Kidney (tissue), 14 donors: ENCODE results near the gene ARFRP1. TPM values are rescaled to one million over a fixed set of nuclear protein-coding genes. Genes with fewer than 3 reads are reported as not detected.

Source experiments
- DNase-seq, 5 donors: peaks; one replicate each; pipeline ENCODE4 v3.0.0-alpha.2; 2013 to 2020
- FAIRE-seq: peaks from 2 replicates; lab custom pipeline; 2012; peaks lifted over from hg19 to GRCh38; lab: Jason Lieb, UNC
- H3K27ac ChIP-seq, 2 donors: one replicate each; pipeline ENCODE4 v1.7.0; 2013; ENCODE audit warnings: low read depth in 2 of 2, low read length in 2 of 2, inconsistent platforms in 1 of 2
- H3K27me3 ChIP-seq: one replicate; pipeline ENCODE4 v1.7.1; 2013; ENCODE audit warnings: low read length, inconsistent platforms; ENCODE audit not compliant: control insufficient read depth, insufficient read depth
- H3K36me3 ChIP-seq, 3 donors: one replicate each; pipeline versions ENCODE4 v1.7.0 to v1.7.1; 2013; ENCODE audit warnings: low read length in 3 of 3, control low read depth in 1 of 3, inconsistent platforms in 1 of 3; ENCODE audit not compliant: insufficient read depth in 3 of 3, control insufficient read depth in 2 of 3
- H3K4me1 ChIP-seq, 3 donors: one replicate each; pipeline versions ENCODE4 v1.7.0 to v1.7.1; 2013; ENCODE audit warnings: low read length in 3 of 3, inconsistent platforms in 1 of 3, low read depth in 1 of 3; ENCODE audit not compliant: control insufficient read depth in 2 of 3, insufficient read depth in 2 of 3
- H3K4me3 ChIP-seq, 3 donors: one replicate each; pipeline versions ENCODE4 v1.7.0 to v1.8.1; 2013; ENCODE audit warnings: low read length in 3 of 3, control low read depth in 1 of 3, inconsistent platforms in 1 of 3
- H3K9ac ChIP-seq, 3 donors: one replicate each; pipeline versions ENCODE4 v1.7.0 to v1.7.1; 2013; ENCODE audit warnings: low read length in 3 of 3, control low read depth in 1 of 3, inconsistent platforms in 1 of 3
- H3K9me3 ChIP-seq, 3 donors: one replicate each; pipeline versions ENCODE4 v1.7.0 to v1.7.1; 2013; ENCODE audit warnings: low read length in 3 of 3, control low read depth in 1 of 3, inconsistent platforms in 1 of 3; ENCODE audit not compliant: control insufficient read depth in 2 of 3, insufficient read depth in 1 of 3
- CTCF ChIP-seq: IDR thresholded peaks from 3 replicates; pipeline ENCODE4 v1.5.1; 2012; ENCODE audit warnings: mild to moderate bottlenecking, moderate library complexity, borderline replicate concordance; ENCODE audit not compliant: insufficient read depth; ENCODE audit errors: extremely low read depth
- intact Hi-C: fragments of 100-400 bp; cut with DNase I; formaldehyde crosslinking; loops from one replicate; pipeline ENCODE4 v1.11.1; 2022
- polyA plus RNA-seq: library from polyadenylated mRNA; stranded (reverse); fragments of 350-450 nt; fragmentation: Illumina TruSeq; extraction: RNeasy Lipid Tissue Mini Kit (QIAGEN cat#74804); gene quantifications from one replicate; pipeline ENCODE4 v1.2.3, GENCODE V29; 2014; ENCODE audit warnings: low read depth, low replicate concordance; ENCODE audit not compliant: insufficient read depth
- total RNA-seq: library from RNA; stranded (reverse); fragmentation: NEBNext Ultra II Directional; extraction: Animal tissue kit (Norgen Biotek cat#: 25700); gene quantifications from one replicate; pipeline ENCODE4 v1.2.1, GENCODE V29; 2021
- donor health status: control.
- donor health status: control.
- donor health status: control.
- donor health status: control.
- donor health status: control.
- donor health status: DM: yes; HTN: yes; CAD: no.
- donor health status: Normal renal cell carcinoma (clear cell type).

ARFRP1 gene
- total and polyA plus RNA-seq, 2 donors from 2014 or later: 60.6 to 71.2 TPM

DNA sequence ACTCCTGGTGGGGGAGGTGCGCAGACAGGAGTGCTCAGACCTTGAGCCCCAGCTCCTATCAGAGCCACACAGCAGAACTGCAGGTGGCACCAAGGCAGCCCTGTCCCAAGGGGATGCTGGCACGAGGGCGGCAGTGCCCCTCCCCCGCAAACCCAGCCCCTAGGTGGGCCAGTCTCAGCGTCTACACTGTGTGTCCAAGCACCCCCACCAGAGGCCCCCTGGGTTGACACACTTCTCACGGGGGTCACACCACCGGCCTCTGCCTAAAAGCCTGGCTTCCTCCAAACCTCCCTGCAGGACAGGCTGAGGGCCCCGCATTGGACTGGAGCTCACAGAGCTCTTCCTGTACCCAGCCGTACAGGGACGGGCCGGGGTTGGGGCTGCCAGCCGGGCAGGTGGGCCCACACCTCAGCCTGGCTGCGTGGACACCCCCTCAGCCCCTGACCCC is 39.9 kb upstream of the ARFRP1 start:
- Histone ChIP-seq H3K36me3 (peaks cover 0 to 9% (median 2%) of the 10 kb centered on the region in 3 donors), H3K27me3 (no peaks in the 10 kb centered on the region), H3K9ac (no peak overlapping the region), H3K9me3 (no peaks in the 10 kb centered on the region), H3K4me3 (no peak overlapping the region), H3K27ac (no peak overlapping the region), H3K4me1 (peaks cover 0 to 5% (median 1%) of the 10 kb centered on the region in 3 donors)
- DNase-seq (peak in 2 of 5 donors; percentile 49 to 71), FAIRE-seq (no peak)
- TF ChIP-seq CTCF: no peak
- intact Hi-C loops: no loop called here

DNA sequence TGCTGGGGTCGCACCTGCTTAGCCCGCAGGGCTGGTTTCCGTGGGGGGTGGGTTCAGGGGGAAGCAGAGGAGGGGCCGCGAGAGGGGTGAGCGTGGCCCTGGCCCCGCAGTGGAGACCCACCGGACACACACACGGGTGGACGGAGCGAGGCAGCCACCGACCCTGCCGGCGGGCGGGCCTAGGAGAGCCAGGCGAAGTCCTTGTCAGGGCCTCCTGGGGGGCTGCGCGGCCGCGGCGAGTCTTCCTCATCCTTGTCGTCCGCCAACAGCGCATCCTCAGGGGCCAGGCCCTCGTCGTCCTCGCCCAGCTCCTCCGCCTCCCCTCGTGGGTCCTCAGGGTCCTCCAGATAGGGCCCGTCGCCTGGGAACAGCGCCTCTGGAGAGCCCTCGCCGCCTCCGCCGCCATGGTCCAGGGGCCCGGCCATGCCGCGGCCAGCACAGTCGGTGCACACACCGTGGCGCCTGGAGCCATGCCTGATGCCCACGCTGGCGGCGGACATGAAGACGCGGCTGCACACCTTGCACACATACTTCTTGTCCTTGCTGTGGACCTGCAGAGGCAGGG is 39.1 kb upstream of the ARFRP1 start:
- DNase-seq (peak in 2 of 5 donors; percentile 44 to 71), FAIRE-seq (no peak)
- H3K4me1 ChIP-seq: peaks cover 0 to 5% (median 3%) of the 10 kb centered on the region in 3 donors
- peaks cover 0 to 10% (median 2%) of the 10 kb centered on the region in 3 donors for H3K36me3 ChIP-seq
- intact Hi-C loops: no loop called here
- no peaks in the 10 kb centered on the region for H3K27me3 ChIP-seq
- no peak for TF ChIP-seq CTCF
- H3K27ac ChIP-seq: no peak overlapping the region
- H3K9me3 ChIP-seq: no peaks in the 10 kb centered on the region
- no peak overlapping the region for H3K4me3 ChIP-seq
- no peak overlapping the region for H3K9ac ChIP-seq

DNA sequence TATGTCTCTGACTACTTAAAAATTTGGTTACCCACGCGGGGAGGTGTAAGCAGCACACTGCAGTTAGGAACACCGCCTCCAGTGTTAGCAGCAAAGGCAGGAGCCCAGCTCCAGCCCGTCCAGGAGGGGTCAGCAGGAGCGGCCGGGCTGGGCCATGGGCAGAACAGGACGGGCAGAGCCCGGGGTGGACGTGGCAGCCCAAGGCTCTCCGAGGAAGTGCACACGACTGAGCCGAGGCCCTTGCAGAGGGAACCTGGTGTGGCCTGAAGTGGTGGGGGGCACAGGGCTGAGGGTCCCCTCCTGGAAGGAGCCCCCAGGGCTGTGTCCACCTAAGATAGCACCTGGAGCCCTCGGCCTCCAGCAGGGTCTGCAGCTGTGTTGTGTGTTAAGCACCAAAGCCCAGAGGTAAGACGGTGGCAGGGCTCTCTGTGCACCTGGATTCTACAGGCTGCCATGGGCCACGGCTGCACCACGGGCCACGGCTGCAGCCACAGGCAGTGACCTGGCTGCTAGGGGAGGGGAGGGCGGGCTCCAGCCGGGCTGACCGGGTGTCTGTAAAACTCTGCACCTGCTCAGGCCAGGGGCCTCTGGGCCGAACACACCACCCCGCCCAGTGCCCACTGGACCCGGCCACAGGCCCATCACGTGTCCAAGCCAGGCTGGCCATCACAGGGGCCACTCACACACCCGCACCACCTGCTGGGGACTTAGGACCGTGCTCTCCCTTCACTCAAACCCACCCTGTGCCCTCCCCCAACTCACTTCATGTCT is 38.4 kb upstream of the ARFRP1 start:
- Histone ChIP-seq H3K27ac (no peak overlapping the region), H3K4me1 (peaks cover 0 to 10% (median 5%) of the 10 kb centered on the region in 3 donors), H3K36me3 (peaks cover 0 to 13% (median 2%) of the 10 kb centered on the region in 3 donors), H3K27me3 (no peaks in the 10 kb centered on the region), H3K4me3 (no peak overlapping the region), H3K9me3 (no peaks in the 10 kb centered on the region), H3K9ac (no peak overlapping the region)
- FAIRE-seq: no peak
- intact Hi-C loops: no loop called here
- peak in 2 of 5 donors; percentile 44 to 70 for DNase-seq
- TF ChIP-seq CTCF: no peak
